H1 (cell line): Measurements from ENCODE around the gene SPATA16. TPM values are rescaled to one million over a fixed set of nuclear protein-coding genes. Genes with fewer than 3 reads are reported as not detected.

Source experiments
- CTCF ChIA-PET: fragments of 300-600 bp; sonication (Branson Sonifier 250); formaldehyde crosslinking; loops from one replicate; lab custom pipeline; 2021; ENCODE audit not compliant: partially characterized antibody; lab: Charles Lee
- POLR2A ChIA-PET: fragments of 300-600 bp; sonication (Branson Sonifier 250); formaldehyde crosslinking; loops from one replicate; lab custom pipeline; 2021; ENCODE audit warnings: inconsistent platforms; ENCODE audit not compliant: partially characterized antibody; lab: Charles Lee
- DNase-seq, 2 experiments: peaks; one replicate each; pipeline versions ENCODE4 v3.0.0 to v3.0.0-alpha.2; 2010 to 2022; ENCODE audit warnings: low spot score in 2 of 2, low read depth in 1 of 2, mixed read lengths in 1 of 2
- FAIRE-seq: peaks from 2 replicates; lab custom pipeline; 2011; peaks lifted over from hg19 to GRCh38; lab: Jason Lieb, UNC
- H2AFZ ChIP-seq: 2 replicates; pipeline ENCODE4 v1.8.1; 2012; ENCODE audit warnings: low read length, inconsistent platforms
- H2AK5ac ChIP-seq: 2 replicates; pipeline ENCODE4 v1.6.1; 2013; ENCODE audit warnings: low read depth, low read length
- H2BK120ac ChIP-seq: replicated peaks from 2 replicates; pipeline ENCODE3; 2013; ENCODE audit warnings: low read depth, low read length, inconsistent platforms
- H2BK12ac ChIP-seq: 2 replicates; pipeline ENCODE4 v1.6.1; 2013; ENCODE audit warnings: low read depth, low read length
- H2BK15ac ChIP-seq: 2 replicates; pipeline ENCODE4 v1.6.1; 2013; ENCODE audit warnings: low read length
- H2BK20ac ChIP-seq: 2 replicates; pipeline ENCODE4 v1.6.1; 2013; ENCODE audit warnings: low read length
- H2BK5ac ChIP-seq: 2 replicates; pipeline ENCODE4 v1.6.1; 2013; ENCODE audit warnings: low read depth, low read length
- H3K14ac ChIP-seq: 2 replicates; pipeline ENCODE4 v1.6.1; 2013; ENCODE audit warnings: inconsistent platforms; ENCODE audit not compliant: insufficient read length
- H3K18ac ChIP-seq: 2 replicates; pipeline ENCODE4 v1.6.1; 2013; ENCODE audit warnings: low read length; ENCODE audit errors: extremely low read depth
- H3K23ac ChIP-seq: 2 replicates; pipeline ENCODE4 v1.6.1; 2013; ENCODE audit warnings: inconsistent platforms; ENCODE audit not compliant: insufficient read length
- H3K23me2 ChIP-seq: 2 replicates; pipeline ENCODE4 v1.6.1; 2013; ENCODE audit warnings: low read depth, low read length
- H3K27ac ChIP-seq: 2 replicates; pipeline ENCODE4 v1.6.1; 2011; ENCODE audit warnings: low read depth, low read length, inconsistent platforms
- H3K27me3 ChIP-seq, 4 experiments: replicated peaks in 1 of 4; 1 replicate in 1 of 4; 2 replicates in 3 of 4; pipeline versions ENCODE4 v1.6.1 to v1.8.1; 2011 to 2013; ENCODE audit warnings: low read length in 3 of 4, mild to moderate bottlenecking in 3 of 4, inconsistent platforms in 2 of 4, mixed read lengths in 2 of 4, moderate library complexity in 1 of 4; ENCODE audit not compliant: control insufficient read depth in 3 of 4, insufficient read depth in 3 of 4; ENCODE audit errors: extremely low read depth in 1 of 4
- H3K36me3 ChIP-seq, 4 experiments: 2 replicates each; pipeline versions ENCODE4 v1.6.1 to v1.8.1; 2011 to 2013; ENCODE audit warnings: mild to moderate bottlenecking in 4 of 4, low read length in 3 of 4, moderate library complexity in 2 of 4, control low read depth in 1 of 4, inconsistent platforms in 1 of 4; ENCODE audit not compliant: insufficient read depth in 4 of 4, control insufficient read depth in 2 of 4
- H3K4ac ChIP-seq: replicated peaks from 2 replicates; pipeline ENCODE3; 2013; ENCODE audit warnings: low read length, low read depth, mixed read lengths, inconsistent platforms; ENCODE audit not compliant: insufficient read length
- H3K4me1 ChIP-seq, 4 experiments: replicated peaks in 1 of 4; 1 replicate in 1 of 4; 2 replicates in 3 of 4; pipeline versions ENCODE4 v1.6.1 to v1.8.1; 2011 to 2013; ENCODE audit warnings: low read length in 3 of 4, inconsistent platforms in 2 of 4, mixed read lengths in 1 of 4; ENCODE audit not compliant: insufficient read depth in 4 of 4, control insufficient read depth in 3 of 4
- H3K4me2 ChIP-seq, 2 experiments: 2 replicates each; pipeline versions ENCODE4 v1.6.1 to v1.8.1; 2011 to 2013; ENCODE audit warnings: low read depth in 2 of 2, low read length in 2 of 2, control low read depth in 1 of 2, inconsistent platforms in 1 of 2, mild to moderate bottlenecking in 1 of 2; ENCODE audit not compliant: insufficient read depth in 1 of 2
- H3K4me3 ChIP-seq, 4 experiments: fragments of 200-600, 300-600 bp in 1 of 4; sonication (generic), shearing (Covaris generic), sonication (Bioruptor Twin) in 1 of 4; 2 replicates each; pipeline versions ENCODE4 v1.5.1 to v1.8.1; 2011 to 2016; ENCODE audit warnings: low read length in 4 of 4, low read depth in 3 of 4, control low read depth in 2 of 4, inconsistent platforms in 2 of 4, mild to moderate bottlenecking in 2 of 4, mixed read lengths in 1 of 4, moderate library complexity in 1 of 4; ENCODE audit not compliant: insufficient read depth in 2 of 4; ENCODE audit errors: extremely low read depth in 1 of 4
- H3K56ac ChIP-seq: replicated peaks from 2 replicates; pipeline ENCODE3; 2013; ENCODE audit warnings: low read depth, mild to moderate bottlenecking, mixed read lengths, low read length, inconsistent platforms; ENCODE audit not compliant: insufficient read length
- H3K79me1 ChIP-seq: 2 replicates; pipeline ENCODE4 v1.6.1; 2013; ENCODE audit warnings: low read depth, low read length, control low read depth
- H3K79me2 ChIP-seq, 2 experiments: 2 replicates each; pipeline versions ENCODE4 v1.6.1 to v1.8.1; 2012 to 2013; ENCODE audit warnings: low read length in 2 of 2, mild to moderate bottlenecking in 2 of 2, inconsistent platforms in 1 of 2; ENCODE audit not compliant: insufficient read depth in 2 of 2, control insufficient read depth in 1 of 2
- H3K9ac ChIP-seq, 4 experiments: replicated peaks in 1 of 4; 1 replicate in 1 of 4; 2 replicates in 3 of 4; pipeline versions ENCODE4 v1.6.1 to v1.8.1; 2011 to 2013; ENCODE audit warnings: low read depth in 3 of 4, low read length in 3 of 4, control low read depth in 2 of 4, mild to moderate bottlenecking in 2 of 4, moderate library complexity in 2 of 4, inconsistent platforms in 1 of 4; ENCODE audit errors: extremely low read depth in 1 of 4
- H3K9me3 ChIP-seq, 2 experiments: 2 replicates each; pipeline versions ENCODE4 v1.6.1 to v1.8.1; 2012 to 2013; ENCODE audit warnings: mild to moderate bottlenecking in 2 of 2, moderate library complexity in 2 of 2, control low read depth in 1 of 2, inconsistent platforms in 1 of 2, low read depth in 1 of 2, low read length in 1 of 2, mixed read lengths in 1 of 2; ENCODE audit not compliant: insufficient read depth in 2 of 2
- H4K20me1 ChIP-seq, 2 experiments: replicated peaks in 1 of 2; 2 replicates each; pipeline versions ENCODE3 to v1.8.1; 2011 to 2013; ENCODE audit warnings: inconsistent platforms in 2 of 2, low read length in 2 of 2, mild to moderate bottlenecking in 1 of 2; ENCODE audit not compliant: insufficient read depth in 2 of 2, control insufficient read depth in 1 of 2
- H4K5ac ChIP-seq: 2 replicates; pipeline ENCODE4 v1.6.1; 2013; ENCODE audit warnings: low read length, low read depth, mixed read lengths, inconsistent platforms; ENCODE audit not compliant: insufficient read length
- H4K8ac ChIP-seq: 2 replicates; pipeline ENCODE4 v1.8.0; 2013; ENCODE audit warnings: mild to moderate bottlenecking, moderate library complexity, low read length, inconsistent platforms; ENCODE audit not compliant: insufficient read depth; ENCODE audit errors: extremely low read depth
- H4K91ac ChIP-seq: replicated peaks from 2 replicates; pipeline ENCODE3; 2013; ENCODE audit warnings: low read length, mixed read lengths, inconsistent platforms; ENCODE audit not compliant: insufficient read length
- ASH2L ChIP-seq: fragments of 200-600, 300-600 bp; sonication (generic); IDR thresholded peaks from one replicate; pipeline ENCODE4 v1.7.1; 2017; ENCODE audit warnings: low read length
- ATF3 ChIP-seq: IDR thresholded peaks from 2 replicates; pipeline ENCODE4 v1.6.1; 2011; ENCODE audit warnings: low read depth, mild to moderate bottlenecking, low read length; ENCODE audit not compliant: insufficient read depth
- BRCA1 ChIP-seq: IDR thresholded peaks from 2 replicates; pipeline ENCODE4 v1.6.1; 2012; ENCODE audit warnings: low read depth, low read length, improper control_type of control experiment
- CBX8 ChIP-seq: fragments of 300-800, 300-1000 bp; sonication (generic); IDR thresholded peaks from 2 replicates; pipeline ENCODE4 v1.7.1; 2016; ENCODE audit warnings: low read depth, low read length, borderline replicate concordance
- EP300 ChIP-seq, 2 experiments: IDR thresholded peaks; 1 replicate in 1 of 2; 2 replicates in 1 of 2; pipeline ENCODE4 v1.6.1; 2011 to 2012; ENCODE audit warnings: low read depth in 2 of 2, low read length in 2 of 2, mild to moderate bottlenecking in 2 of 2, borderline replicate concordance in 1 of 2, inconsistent platforms in 1 of 2, moderate library complexity in 1 of 2
- POLR2A ChIP-seq, 2 experiments: IDR thresholded peaks; 1 replicate in 1 of 2; 2 replicates in 1 of 2; pipeline ENCODE4 v1.6.1; 2011; ENCODE audit warnings: low read depth in 2 of 2, low read length in 2 of 2, mild to moderate bottlenecking in 2 of 2; ENCODE audit errors: control extremely low read depth in 1 of 2
- RNF2 ChIP-seq: fragments of 200-900, 300-1000 bp; sonication (generic); IDR thresholded peaks from 2 replicates; pipeline ENCODE4 v1.7.1; 2016; ENCODE audit warnings: borderline replicate concordance, low read depth, mild to moderate bottlenecking, antibody characterized with exemption, low read length; ENCODE audit not compliant: poor library complexity, severe bottlenecking; ENCODE audit errors: missing control alignments
- SIX5 ChIP-seq: IDR thresholded peaks from 2 replicates; pipeline ENCODE4 v1.6.1; 2011; ENCODE audit warnings: mild to moderate bottlenecking, low read depth, low read length
- TBP ChIP-seq: IDR thresholded peaks from 2 replicates; pipeline ENCODE4 v1.6.1; 2011; ENCODE audit warnings: low read depth, low read length, improper control_type of control experiment
- TCF12 ChIP-seq: IDR thresholded peaks from 2 replicates; pipeline ENCODE4 v1.6.1; 2011; ENCODE audit warnings: low read depth, mild to moderate bottlenecking, low read length
- TEAD4 ChIP-seq: IDR thresholded peaks from 2 replicates; pipeline ENCODE4 v1.6.1; 2012; ENCODE audit warnings: low read depth, low read length, inconsistent platforms, mixed read lengths
- WGBS, 2 experiments: shearing (Covaris generic) in 1 of 2; methylation state at CpG; one replicate each; pipeline versions ENCODE4 v1.1.6 to v1.1.7; 2013 to 2015; ENCODE audit warnings: low lambda C conversion rate in 2 of 2, mixed read lengths in 2 of 2, inconsistent platforms in 1 of 2, low coverage in 1 of 2, missing lambda C conversion rate in 1 of 2; ENCODE audit not compliant: insufficient replicate concordance in 2 of 2, insufficient coverage in 1 of 2, insufficient read length in 1 of 2; ENCODE audit errors: extremely low coverage in 1 of 2, missing lambda C conversion rate in 1 of 2; 5-methylcytosine and 5-hydroxymethylcytosine counted together
- polyA plus RNA-seq, 7 experiments: library from polyadenylated mRNA; depleted of rRNA in 3 of 7; stranded (reverse) in 5 of 7; unstranded in 2 of 7; fragments of >200 nt in 5 of 7; fragments of 200-250 nt in 2 of 7; gene quantifications; 1 replicate in 5 of 7; 2 replicates in 1 of 7; 4 replicates in 1 of 7; pipeline versions ENCODE4 v1.2.1 to v1.2.3, GENCODE V29; 2011 to 2013; ENCODE audit warnings: missing spikeins in 2 of 7, mixed read lengths in 2 of 7
- total RNA-seq: library from RNA; stranded (reverse); fragmentation: NEBNext Ultra II Directional; extraction: Animal tissue kit (Norgen Biotek cat#: 25700); gene quantifications from 2 replicates; pipeline ENCODE4 v1.2.1, GENCODE V29; 2021

SPATA16 gene
- total and polyA plus RNA-seq, 2 of the 8 experiments (the other 6 are each of a cell fraction or from before 2014, with no cell fraction given): 0.05 to 2.7 TPM

GRCh38 chr3:173028351-173028750 is 112.7 kb downstream of the SPATA16 start:
- CTCF ChIA-PET: interaction anchor here (1.3 kb wide), 1 partner anchor 17 kb away, joined by 3 read pairs; no protein-coding TSS in a partner anchor
- no peak overlapping the region for H3K4me3 ChIP-seq
- no peak overlapping the region for H4K91ac ChIP-seq
- no peak overlapping the region for H4K5ac ChIP-seq
- no peak for DNase-seq
- H2BK15ac ChIP-seq: no peak overlapping the region
- POLR2A ChIA-PET: no interaction called here
- no peaks in the 10 kb centered on the region for H3K9me3 ChIP-seq
- no peak overlapping the region for H2BK20ac ChIP-seq
- H3K27ac ChIP-seq: no peak overlapping the region
- no peaks in the 10 kb centered on the region for H4K20me1 ChIP-seq
- H3K4me2 ChIP-seq: no peak overlapping the region
- no peak overlapping the region for H2AK5ac ChIP-seq
- H3K18ac ChIP-seq: no peak overlapping the region
- H3K14ac ChIP-seq: no peak overlapping the region
- no peak overlapping the region for H3K23ac ChIP-seq
- no peaks in the 10 kb centered on the region for H3K23me2 ChIP-seq
- H2AFZ ChIP-seq: no peak overlapping the region
- 92% methylated on average over 3 of the region's 3 CpGs; no CpG with 5 or more reads in 1 of the 2 experiments for WGBS, 2 experiments
- H3K56ac ChIP-seq: no peak overlapping the region
- no peaks in the 10 kb centered on the region for H3K79me2 ChIP-seq
- no peak overlapping the region for H3K4ac ChIP-seq
- no peaks in the 10 kb centered on the region for H3K36me3 ChIP-seq
- H2BK5ac ChIP-seq: no peak overlapping the region
- TF ChIP-seq EP300 (IDR thresholded peaks at IDR 0.05; ENCODE audit: borderline replicate concordance in 1 of 2, low read depth in 2 of 2, low read length in 2 of 2): no peak
- TF ChIP-seq BRCA1: no peak
- TF ChIP-seq TBP: no peak
- no peak for TF ChIP-seq RNF2
- TF ChIP-seq CBX8: no peak
- no peak for TF ChIP-seq SIX5
- TF ChIP-seq ATF3: no peak
- no peak for TF ChIP-seq POLR2A (IDR thresholded peaks at IDR 0.05; ENCODE audit: control extremely low read depth in 1 of 2, low read depth in 2 of 2, low read length in 2 of 2)
- TF ChIP-seq TCF12: no peak
- TF ChIP-seq TEAD4: no peak
- no peak for TF ChIP-seq ASH2L
- TF ChIP-seq, all 59 proteins: peak for 0
- Histone ChIP-seq H3K9ac (no peak overlapping the region), H3K27me3 (no peaks in the 10 kb centered on the region), H3K4me1 (no peaks in the 10 kb centered on the region), H2BK12ac (no peak overlapping the region), H3K79me1 (no peaks in the 10 kb centered on the region), H2BK120ac (no peak overlapping the region), H4K8ac (no peak overlapping the region)
- FAIRE-seq: no peak
